ENCODE results near the gene SLC6A16.

DNA sequence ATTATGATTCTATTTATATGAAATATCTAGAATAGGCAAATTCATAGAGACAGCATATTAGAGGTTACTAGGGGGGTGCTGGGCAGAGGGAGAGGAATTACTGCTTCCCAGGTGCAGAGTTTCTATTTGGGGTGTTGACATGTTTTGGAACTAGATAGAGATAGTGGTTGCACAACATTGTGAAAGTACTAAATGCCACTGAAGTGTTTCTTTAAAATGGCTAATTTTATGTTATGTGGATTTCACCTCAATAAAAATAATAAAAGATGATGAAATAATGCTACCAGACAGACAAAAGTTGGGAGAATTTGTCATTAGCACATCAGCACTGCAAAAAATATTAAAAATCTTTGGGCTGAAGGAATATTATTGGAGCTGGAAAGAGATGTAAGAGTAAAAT lies 63.4 kb downstream of the SLC6A16 start:
- TF ChIP-seq CTCF (IDR thresholded peaks at IDR 0.05): no peak
- no peak for TF ChIP-seq EZH2phosphoT487 (IDR thresholded peaks at IDR 0.05)
- no peak for TF ChIP-seq EZH2 (IDR thresholded peaks at IDR 0.05)

All from neural progenitor cell (in vitro differentiated cells).